Colonic mucosa (tissue), 4 donors: Measurements from ENCODE around the gene SAP30L. TPM values are rescaled to one million over a fixed set of nuclear protein-coding genes. Genes with fewer than 3 reads are reported as not detected.

Experiments
- DNase-seq: peaks from one replicate; pipeline ENCODE4 v3.0.0-alpha.2; 2020
- H3K27ac ChIP-seq: fragments of 200-600 bp; one replicate; pipeline ENCODE4 v1.8.0; 2021
- H3K27me3 ChIP-seq: fragments of 200-600 bp; one replicate; pipeline ENCODE4 v1.8.0; 2021
- H3K36me3 ChIP-seq: fragments of 200-600 bp; one replicate; pipeline ENCODE4 v1.8.0; 2021
- H3K4me1 ChIP-seq: fragments of 200-600 bp; one replicate; pipeline ENCODE4 v1.8.0; 2021; ENCODE audit warnings: mild to moderate bottlenecking
- H3K4me3 ChIP-seq: fragments of 200-600 bp; one replicate; pipeline ENCODE4 v1.8.0; 2021
- H3K9ac ChIP-seq, 2 donors: one replicate each; pipeline ENCODE4 v1.7.0; 2013; ENCODE audit warnings: control low read depth in 2 of 2, low read depth in 2 of 2, low read length in 2 of 2
- H3K9me3 ChIP-seq: fragments of 200-600 bp; one replicate; pipeline ENCODE4 v1.8.0; 2021
- intact Hi-C: fragments of 100-400 bp; cut with DNase I; formaldehyde crosslinking; loops from one replicate; pipeline ENCODE4 v1.14.1; 2022
- total RNA-seq, 2 donors: library from RNA; stranded (reverse); fragmentation: NEBNext Ultra II Directional in 1 of 2; extraction: Animal tissue kit (Norgen Biotek cat#: 25700) in 1 of 2; gene quantifications; one replicate each; pipeline ENCODE4 v1.2.1, GENCODE V29; 2021
- TF ChIP-seq, protein P1 (sequence below): fragments of 200-600 bp; IDR thresholded peaks from one replicate; pipeline ENCODE4 v1.8.0; 2022; ENCODE audit warnings: antibody characterized with exemption, mild to moderate bottlenecking
- donor health status: healthy.
- donor health status: DM: no; HTN: no; CAD: no.
- donor health status: DM: no; HTN: no; CAD: no.

The SAP30L gene
- total RNA-seq, 2 donors from 2014 or later = 38.2 to 47.0 TPM

- no peak overlapping the region for H3K9ac ChIP-seq
- H3K36me3 ChIP-seq = no peaks in the 10 kb centered on the region
- H3K4me1 ChIP-seq = no peaks in the 10 kb centered on the region
- TF ChIP-seq, protein P1, sequence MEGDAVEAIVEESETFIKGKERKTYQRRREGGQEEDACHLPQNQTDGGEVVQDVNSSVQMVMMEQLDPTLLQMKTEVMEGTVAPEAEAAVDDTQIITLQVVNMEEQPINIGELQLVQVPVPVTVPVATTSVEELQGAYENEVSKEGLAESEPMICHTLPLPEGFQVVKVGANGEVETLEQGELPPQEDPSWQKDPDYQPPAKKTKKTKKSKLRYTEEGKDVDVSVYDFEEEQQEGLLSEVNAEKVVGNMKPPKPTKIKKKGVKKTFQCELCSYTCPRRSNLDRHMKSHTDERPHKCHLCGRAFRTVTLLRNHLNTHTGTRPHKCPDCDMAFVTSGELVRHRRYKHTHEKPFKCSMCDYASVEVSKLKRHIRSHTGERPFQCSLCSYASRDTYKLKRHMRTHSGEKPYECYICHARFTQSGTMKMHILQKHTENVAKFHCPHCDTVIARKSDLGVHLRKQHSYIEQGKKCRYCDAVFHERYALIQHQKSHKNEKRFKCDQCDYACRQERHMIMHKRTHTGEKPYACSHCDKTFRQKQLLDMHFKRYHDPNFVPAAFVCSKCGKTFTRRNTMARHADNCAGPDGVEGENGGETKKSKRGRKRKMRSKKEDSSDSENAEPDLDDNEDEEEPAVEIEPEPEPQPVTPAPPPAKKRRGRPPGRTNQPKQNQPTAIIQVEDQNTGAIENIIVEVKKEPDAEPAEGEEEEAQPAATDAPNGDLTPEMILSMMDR = no peak
- no peak overlapping the region for H3K4me3 ChIP-seq
- H3K27ac ChIP-seq = no peak overlapping the region
- no peaks in the 10 kb centered on the region for H3K9me3 ChIP-seq
- H3K27me3 ChIP-seq = no peaks in the 10 kb centered on the region
- intact Hi-C loops = no loop called here
- no peak for DNase-seq
These were observed 60.4 kb downstream of the SAP30L start for GRCh38 chr5:154506049-154506715.

GRCh38 chr5:154506716-154507080 is 60.9 kb downstream of the SAP30L start:
- no peaks in the 10 kb centered on the region for H3K27me3 ChIP-seq

GRCh38 chr5:154508114-154508513 is 62.3 kb downstream of the SAP30L start:
- no peaks in the 10 kb centered on the region for H3K4me1 ChIP-seq
- no peaks in the 10 kb centered on the region for H3K36me3 ChIP-seq
- H3K9me3 ChIP-seq = no peaks in the 10 kb centered on the region
- H3K4me3 ChIP-seq = no peak overlapping the region
- H3K9ac ChIP-seq = no peak overlapping the region
- no peaks in the 10 kb centered on the region for H3K27me3 ChIP-seq
- H3K27ac ChIP-seq = no peak overlapping the region
- DNase-seq = no peak
- intact Hi-C loops = no loop called here
- TF ChIP-seq, protein P1 = no peak

More at GRCh38 chr5:154506716-154507080, 60.9 kb downstream of the SAP30L start:
- no peak overlapping the region for H3K27ac ChIP-seq
- no peak overlapping the region for H3K4me3 ChIP-seq
- intact Hi-C loops = no loop called here
- no peaks in the 10 kb centered on the region for H3K9me3 ChIP-seq
- H3K36me3 ChIP-seq = no peaks in the 10 kb centered on the region
- TF ChIP-seq, protein P1 = no peak
- no peak overlapping the region for H3K9ac ChIP-seq
- H3K4me1 ChIP-seq = no peaks in the 10 kb centered on the region
- no peak for DNase-seq

DNA sequence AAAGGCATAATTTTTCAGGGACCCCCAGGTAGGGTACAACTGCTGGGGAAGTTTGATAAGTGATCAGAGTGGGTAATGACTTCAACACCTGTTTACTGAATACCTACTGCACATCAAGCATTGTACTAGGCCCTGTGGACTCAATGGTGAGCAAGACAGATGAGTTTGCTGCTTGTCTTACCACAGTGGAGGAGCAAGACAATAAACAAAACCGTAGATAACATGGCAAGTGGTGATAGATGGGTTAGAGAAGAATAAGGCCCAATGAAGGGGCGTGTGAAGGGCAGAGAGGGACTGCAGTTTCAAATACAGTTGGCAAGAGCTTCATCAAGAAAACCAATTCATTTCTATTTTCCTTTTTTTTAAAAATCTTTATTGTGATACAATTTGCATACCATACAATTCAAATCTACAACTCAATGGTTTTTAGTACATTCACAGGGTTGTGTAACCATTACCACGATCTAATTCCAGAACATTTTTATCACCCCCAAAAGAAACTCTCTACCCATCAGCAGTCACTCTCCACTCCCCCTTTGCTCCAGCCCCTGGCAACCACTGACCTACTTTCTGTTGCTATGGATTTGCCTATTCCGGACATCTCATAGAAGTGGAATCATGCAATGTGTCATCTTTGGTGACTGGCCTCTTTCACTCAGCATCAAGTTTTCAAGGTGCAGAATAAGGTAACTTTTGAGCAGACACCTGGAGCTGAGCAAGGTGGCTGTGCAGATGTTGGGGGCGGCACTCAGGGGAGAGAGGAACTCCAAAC is 64.2 kb downstream of the SAP30L start:
- DNase-seq = no peak
- no peak overlapping the region for H3K27ac ChIP-seq
- intact Hi-C loops = no loop called here
- no peak overlapping the region for H3K4me3 ChIP-seq
- TF ChIP-seq, protein P1 = no peak
- no peaks in the 10 kb centered on the region for H3K27me3 ChIP-seq
- H3K9me3 ChIP-seq = no peaks in the 10 kb centered on the region
- H3K9ac ChIP-seq = no peak overlapping the region
- no peaks in the 10 kb centered on the region for H3K4me1 ChIP-seq
- H3K36me3 ChIP-seq = no peaks in the 10 kb centered on the region

Other genes starting within 250 kb of the SAP30L start
- 1 to 10 TPM in 1 of 2 donors, not detected in 1; 4.6 TPM for gene HAND1, start 32.2 kb downstream of the SAP30L start, total RNA-seq